ENCODE results near the gene GRIN3A.

Gene GRIN3A

DNA sequence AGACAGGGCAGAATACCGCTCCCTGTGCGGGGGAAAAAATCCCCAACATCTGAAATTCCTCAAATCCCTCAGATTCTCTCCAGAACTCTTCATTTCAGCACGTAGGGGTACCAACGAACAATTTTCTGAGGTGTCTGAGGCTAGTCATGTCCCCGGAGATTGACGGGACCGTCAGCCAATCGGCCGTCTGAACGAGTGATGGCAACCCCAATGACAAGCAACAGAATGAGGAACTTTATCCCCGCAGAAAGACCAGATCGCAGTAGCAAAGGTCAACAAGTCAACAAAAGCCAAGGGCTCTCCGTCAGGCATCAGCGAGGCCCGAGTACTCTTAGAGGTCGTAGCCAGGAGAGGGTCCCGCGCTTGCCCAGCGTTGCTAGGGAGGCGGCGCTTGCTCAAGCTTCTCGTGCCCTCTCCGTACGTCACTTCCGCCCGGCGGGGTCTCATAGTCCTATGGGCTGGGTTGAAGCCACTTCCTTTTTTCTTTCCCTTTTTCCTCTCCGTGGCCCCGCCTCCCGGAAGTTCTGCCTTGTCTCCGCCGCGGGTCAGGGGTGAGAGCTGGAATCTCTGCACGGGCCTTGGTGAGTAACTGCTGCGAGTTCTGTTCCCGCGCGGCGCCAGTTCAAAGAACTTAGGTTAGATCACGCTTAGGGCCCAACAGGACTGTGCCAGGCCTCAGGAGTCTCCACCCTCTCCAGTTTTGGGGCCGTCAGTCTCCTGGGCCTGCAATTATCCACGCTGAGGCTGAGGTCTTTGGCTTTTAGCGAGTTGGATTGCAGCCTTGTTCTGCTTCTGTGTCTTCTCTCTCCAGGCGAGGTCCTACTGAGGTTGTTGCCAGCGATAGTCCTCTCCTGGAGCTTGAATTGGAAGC, 204.9 kb downstream of the GRIN3A start, which contains the start of gene RNF20:
TSS of gene RNF20 (plus strand) at position 520 of the 871 bp plus-strand sequence. CDS start 1,571 bp downstream, outside the sequence.
- no peaks in the 10 kb centered on the region for H3K27me3 ChIP-seq (ENCODE audit: control insufficient read depth, insufficient read depth, low read length, poor library complexity, severe bottlenecking)
- peak within 1 kb of the TSS; percentile 95 for H3K27ac ChIP-seq (ENCODE audit: insufficient read depth, low read depth, low read length, poor library complexity, severe bottlenecking)
- 1% methylated on average over 45 of the region's 45 CpGs for WGBS, 2 experiments
- H3K9me3 ChIP-seq (ENCODE audit: control insufficient read depth, low read length), result no peaks in the 10 kb centered on the region
- H3K4me1 ChIP-seq (ENCODE audit: control insufficient read depth, insufficient read depth, low read length), result peaks cover 3% of the 10 kb centered on the region
- H3K4me3 ChIP-seq (ENCODE audit: insufficient read depth, low read depth, low read length), result peak within 1 kb of the TSS; percentile 98
- H3K36me3 ChIP-seq (ENCODE audit: control insufficient read depth, insufficient read depth, low read length), result no peaks in the 10 kb centered on the region

DNA sequence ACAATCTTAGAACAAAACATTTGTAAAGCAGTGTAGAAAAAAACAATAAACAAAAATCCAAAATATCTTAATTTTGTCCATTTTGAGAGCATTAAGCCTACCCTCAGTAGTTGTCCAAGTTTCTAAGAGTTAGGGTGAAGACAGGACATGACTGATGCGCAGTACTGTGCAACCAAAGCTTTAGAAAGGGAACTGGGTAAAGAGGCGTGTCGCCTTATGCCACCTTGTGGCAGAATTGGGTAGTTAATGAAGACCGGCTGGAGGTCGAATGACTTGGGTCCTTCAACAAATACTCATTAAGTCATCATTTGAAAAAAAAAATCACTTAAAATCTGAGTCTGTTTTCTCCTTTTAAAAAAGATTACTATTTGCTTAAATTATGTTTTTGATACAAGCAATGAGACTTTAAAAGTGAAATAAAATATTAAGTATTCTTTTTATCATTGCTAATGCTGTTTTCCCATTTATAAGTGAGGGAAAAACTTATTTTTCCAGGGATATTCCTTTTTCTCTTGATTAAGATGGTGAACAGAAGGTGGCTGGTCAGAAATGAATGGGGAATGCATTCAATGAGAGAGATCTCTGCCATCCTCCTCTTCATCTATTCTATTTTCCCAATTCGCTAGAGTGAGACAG, 208.3 kb downstream of the GRIN3A start:
- no peaks in the 10 kb centered on the region for H3K36me3 ChIP-seq (ENCODE audit: control insufficient read depth, insufficient read depth, low read length)
- no peak overlapping the region for H3K27ac ChIP-seq (ENCODE audit: insufficient read depth, low read depth, low read length, poor library complexity, severe bottlenecking)
- no peaks in the 10 kb centered on the region for H3K9me3 ChIP-seq (ENCODE audit: control insufficient read depth, low read length)
- H3K4me3 ChIP-seq (ENCODE audit: insufficient read depth, low read depth, low read length), result no peak overlapping the region
- no peaks in the 10 kb centered on the region for H3K27me3 ChIP-seq (ENCODE audit: control insufficient read depth, insufficient read depth, low read length, poor library complexity, severe bottlenecking)
- WGBS, 2 experiments, result 26 to 38% methylated on average over 4 to 6 of the region's 6 CpGs
- H3K4me1 ChIP-seq (ENCODE audit: control insufficient read depth, insufficient read depth, low read length), result peaks cover 3% of the 10 kb centered on the region

DNA sequence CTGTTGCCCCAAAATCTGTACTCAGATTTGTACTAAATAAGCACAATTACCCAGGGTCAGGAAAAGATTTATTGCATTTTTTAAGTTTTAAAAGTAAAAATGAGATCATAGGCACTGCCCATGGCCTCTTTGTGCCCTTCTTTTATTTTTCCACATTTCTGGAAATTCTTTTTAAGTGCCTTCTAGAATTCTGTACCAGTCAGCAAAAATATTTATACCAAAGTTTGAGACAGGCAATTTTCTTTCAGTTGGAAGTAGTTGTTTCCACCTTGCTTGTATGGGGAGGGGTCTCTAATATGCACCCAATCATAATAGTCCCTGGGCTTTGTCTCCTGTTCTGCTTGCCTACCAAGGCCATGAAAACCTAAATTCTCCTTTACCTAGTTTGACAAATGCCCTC, 210.4 kb downstream of the GRIN3A start:
- Histone ChIP-seq H3K27me3 (ENCODE audit: control insufficient read depth, insufficient read depth, low read length, poor library complexity, severe bottlenecking) (no peaks in the 10 kb centered on the region), H3K36me3 (ENCODE audit: control insufficient read depth, insufficient read depth, low read length) (no peaks in the 10 kb centered on the region), H3K4me3 (ENCODE audit: insufficient read depth, low read depth, low read length) (no peak overlapping the region), H3K4me1 (ENCODE audit: control insufficient read depth, insufficient read depth, low read length) (peaks cover 1% of the 10 kb centered on the region), H3K27ac (ENCODE audit: insufficient read depth, low read depth, low read length, poor library complexity, severe bottlenecking) (no peak overlapping the region), H3K9me3 (ENCODE audit: control insufficient read depth, low read length) (no peaks in the 10 kb centered on the region)

DNA sequence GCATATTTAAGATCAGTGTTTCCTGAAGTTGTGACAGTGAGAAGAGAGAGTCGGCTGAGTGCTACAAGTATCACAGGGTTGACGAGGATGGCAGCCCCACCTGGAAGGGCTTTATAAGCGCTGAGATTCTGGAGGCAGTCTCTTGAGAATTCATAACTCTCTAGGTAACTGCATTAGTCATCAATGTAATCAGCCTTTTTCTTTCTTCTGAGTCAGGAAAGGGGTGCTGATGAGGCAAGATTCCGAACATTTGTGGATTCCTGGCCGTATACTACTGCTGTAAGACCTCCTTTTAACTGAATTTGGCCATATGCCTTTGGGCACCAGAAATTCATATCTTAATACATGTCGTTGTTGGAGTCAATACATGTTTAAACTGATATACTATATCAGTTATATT, 211.4 kb downstream of the GRIN3A start:
- Histone ChIP-seq H3K27me3 (ENCODE audit: control insufficient read depth, insufficient read depth, low read length, poor library complexity, severe bottlenecking) (no peaks in the 10 kb centered on the region), H3K4me3 (ENCODE audit: insufficient read depth, low read depth, low read length) (no peak overlapping the region), H3K27ac (ENCODE audit: insufficient read depth, low read depth, low read length, poor library complexity, severe bottlenecking) (no peak overlapping the region), H3K36me3 (ENCODE audit: control insufficient read depth, insufficient read depth, low read length) (no peaks in the 10 kb centered on the region), H3K4me1 (ENCODE audit: control insufficient read depth, insufficient read depth, low read length) (no peaks in the 10 kb centered on the region), H3K9me3 (ENCODE audit: control insufficient read depth, low read length) (no peaks in the 10 kb centered on the region)
- WGBS, 2 experiments, result 92 to 93% methylated on average over 5 of the region's 6 CpGs

DNA sequence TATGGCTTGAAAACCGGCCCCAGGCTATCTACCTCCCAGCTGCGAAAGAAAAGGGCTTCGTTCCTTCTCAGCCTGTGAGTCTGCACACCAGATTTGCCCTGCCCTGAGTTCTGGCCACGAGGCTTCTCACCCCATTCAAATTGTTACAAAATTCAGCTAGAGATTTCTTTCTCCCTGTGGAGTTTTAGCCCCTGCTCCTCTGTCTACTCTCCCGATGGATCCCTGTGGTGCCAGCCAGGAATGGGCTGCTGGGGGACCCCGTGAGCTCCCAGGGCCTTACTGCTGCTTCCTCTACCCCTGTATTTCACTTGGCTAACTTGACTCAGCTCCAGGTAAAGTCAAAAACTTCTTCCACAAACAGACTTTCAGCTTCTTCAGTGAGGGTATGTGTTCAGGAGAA, 214.1 kb downstream of the GRIN3A start:
- Histone ChIP-seq H3K4me1 (ENCODE audit: control insufficient read depth, insufficient read depth, low read length) (no peaks in the 10 kb centered on the region), H3K27ac (ENCODE audit: insufficient read depth, low read depth, low read length, poor library complexity, severe bottlenecking) (no peak overlapping the region), H3K4me3 (ENCODE audit: insufficient read depth, low read depth, low read length) (no peak overlapping the region), H3K9me3 (ENCODE audit: control insufficient read depth, low read length) (no peaks in the 10 kb centered on the region), H3K36me3 (ENCODE audit: control insufficient read depth, insufficient read depth, low read length) (no peaks in the 10 kb centered on the region), H3K27me3 (ENCODE audit: control insufficient read depth, insufficient read depth, low read length, poor library complexity, severe bottlenecking) (no peaks in the 10 kb centered on the region)
- WGBS, 2 experiments, result 85 to 87% methylated on average over 6 of the region's 6 CpGs
